Measurements from ENCODE around the gene MYL2.

The MYL2 gene

DNA sequence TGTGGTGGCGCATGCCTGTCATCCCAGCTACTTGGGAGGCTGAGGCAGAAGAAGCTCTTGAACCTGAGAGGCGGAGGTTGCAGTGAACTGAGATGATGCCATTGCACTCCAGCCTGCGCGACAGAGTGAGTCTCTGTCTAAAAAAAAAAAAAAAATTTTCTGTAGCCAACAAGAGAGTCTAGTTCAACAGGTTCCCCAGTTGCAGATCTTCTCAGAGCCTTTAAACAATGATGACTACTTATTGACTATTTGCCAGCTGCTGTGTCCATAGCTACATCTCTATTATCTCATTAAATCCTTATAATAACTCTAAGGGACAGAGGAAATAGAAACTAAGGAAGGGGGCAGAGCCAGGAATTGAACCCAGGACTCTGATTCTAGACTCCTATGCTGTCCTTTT lies 15.2 kb upstream of the MYL2 start:
- no peak for DNase-seq (ENCODE audit: low read depth)
- no peak for TF ChIP-seq CTCF (IDR thresholded peaks at IDR 0.05; ENCODE audit: control insufficient read depth, extremely low read depth, insufficient read depth)
- no peak overlapping the region for H3K4me3 ChIP-seq (ENCODE audit: low read depth, low read length)

- no peak for DNase-seq (ENCODE audit: low read depth)
- no peak overlapping the region for H3K4me3 ChIP-seq (ENCODE audit: low read depth, low read length)
- TF ChIP-seq CTCF (IDR thresholded peaks at IDR 0.05; ENCODE audit: control insufficient read depth, extremely low read depth, insufficient read depth): no peak
Measured at GRCh38 chr12:110934093-110934852, 13.9 kb upstream of the MYL2 start.

- no peak overlapping the region for H3K4me3 ChIP-seq (ENCODE audit: low read depth, low read length)
- no peak for DNase-seq (ENCODE audit: low read depth)
- no peak for TF ChIP-seq CTCF (IDR thresholded peaks at IDR 0.05; ENCODE audit: control insufficient read depth, extremely low read depth, insufficient read depth)
Measured at GRCh38 chr12:110933326-110933974, 13.1 kb upstream of the MYL2 start.

GRCh38 chr12:110932046-110932445 lies 11.7 kb upstream of the MYL2 start:
- TF ChIP-seq CTCF (IDR thresholded peaks at IDR 0.05; ENCODE audit: control insufficient read depth, extremely low read depth, insufficient read depth): 0 out of 2 replicates have a peak, but pooled peaks have one; percentile 21
- no peak for DNase-seq (ENCODE audit: low read depth)

GRCh38 chr12:110931315-110931728 lies 10.9 kb upstream of the MYL2 start:
- TF ChIP-seq CTCF (IDR thresholded peaks at IDR 0.05; ENCODE audit: control insufficient read depth, extremely low read depth, insufficient read depth): no peak
- no peak for DNase-seq (ENCODE audit: low read depth)

More at GRCh38 chr12:110932046-110932445, 11.7 kb upstream of the MYL2 start:
- H3K4me3 ChIP-seq (ENCODE audit: low read depth, low read length): no peak overlapping the region

DNA sequence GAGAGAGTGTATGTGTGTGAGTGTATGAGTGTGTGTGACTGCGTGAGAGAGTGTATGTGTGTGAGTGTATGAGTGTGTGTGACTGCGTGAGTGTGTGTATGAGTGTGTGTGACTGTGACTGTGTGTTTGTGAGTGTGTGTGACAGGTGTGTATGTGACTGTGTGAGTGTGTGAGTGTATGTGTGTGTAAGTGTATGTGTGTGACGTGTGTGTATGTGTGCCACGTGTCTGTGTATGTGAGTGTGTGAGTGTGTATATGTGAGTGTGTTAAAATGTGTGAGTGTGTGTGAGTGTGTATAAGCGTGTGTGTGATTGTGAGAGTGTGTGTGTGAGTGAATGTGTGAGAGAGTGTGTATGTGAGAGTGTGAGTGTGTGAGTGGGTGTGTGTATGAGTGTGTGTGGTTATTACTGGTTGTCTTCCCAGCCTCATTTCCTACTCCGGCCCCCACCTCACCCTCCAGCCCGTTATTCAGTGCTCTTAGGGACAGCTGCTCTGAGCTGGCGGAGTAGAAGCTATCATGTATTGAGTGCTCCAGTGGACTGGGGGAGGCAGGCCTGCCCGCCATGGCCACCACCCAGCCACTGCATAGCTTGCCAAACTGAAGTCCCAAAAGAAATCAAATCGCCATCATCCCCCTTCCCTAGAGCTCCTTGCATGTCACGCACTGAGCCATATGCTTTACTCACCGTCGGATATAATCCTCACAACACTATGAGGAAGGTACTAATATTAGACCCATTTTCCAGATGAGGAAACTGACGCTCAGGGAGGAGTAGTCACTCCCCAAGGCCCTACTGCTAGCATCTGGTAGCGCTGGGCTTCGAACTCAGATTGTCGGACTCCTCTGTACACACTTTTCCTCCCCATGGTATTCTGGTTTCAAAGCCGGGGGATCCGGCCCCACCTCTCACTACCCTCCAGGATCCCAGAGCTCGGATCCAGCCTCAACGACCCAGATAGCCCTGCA lies 10.3 kb upstream of the MYL2 start:
- TF ChIP-seq CTCF (IDR thresholded peaks at IDR 0.05; ENCODE audit: control insufficient read depth, extremely low read depth, insufficient read depth): no peak
- DNase-seq (ENCODE audit: low read depth): no peak
- H3K4me3 ChIP-seq (ENCODE audit: low read depth, low read length): no peak overlapping the region

More at GRCh38 chr12:110931315-110931728, 10.9 kb upstream of the MYL2 start:
- no peak overlapping the region for H3K4me3 ChIP-seq (ENCODE audit: low read depth, low read length)

Data from LNCaP clone FGC (cell line).